HEK293 (cell line): ENCODE measurements around the gene APOB.

ENCODE experiments used
- BCL11A ChIP-seq: fragments of 450-650 bp; formaldehyde crosslinking; IDR thresholded peaks from 2 replicates; pipeline ENCODE4 v1.5.1; 2016; ENCODE audit warnings: low read depth, missing biosample characterization, missing genetic modification characterization
- HOXA7 ChIP-seq: sonication (generic); formaldehyde crosslinking; IDR thresholded peaks from 2 replicates; pipeline ENCODE4 v1.8.1; 2022; ENCODE audit warnings: missing genetic modification reagents, borderline replicate concordance
- TCF7L2 ChIP-seq: IDR thresholded peaks from 2 replicates; pipeline ENCODE4 v1.6.1; 2011; ENCODE audit warnings: low read depth, mild to moderate bottlenecking, inconsistent platforms, low read length, moderate library complexity, borderline replicate concordance
- ZNF350 ChIP-seq: fragments of 450-650 bp; formaldehyde crosslinking; IDR thresholded peaks from 2 replicates; pipeline ENCODE4 v1.5.0; 2017; ENCODE audit warnings: missing biosample characterization, mild to moderate bottlenecking, missing genetic modification characterization
- ZNF529 ChIP-seq: fragments of 450-650 bp; formaldehyde crosslinking; IDR thresholded peaks from 2 replicates; pipeline ENCODE4 v1.5.1; 2017; ENCODE audit warnings: missing genetic modification characterization, missing biosample characterization; ENCODE audit not compliant: insufficient replicate concordance
- ZNF777 ChIP-seq: fragments of 450-650 bp; formaldehyde crosslinking; IDR thresholded peaks from 2 replicates; pipeline ENCODE4 v1.5.1; 2017; ENCODE audit warnings: missing biosample characterization, missing genetic modification characterization, borderline replicate concordance
- ZSCAN23 ChIP-seq: fragments of 450-650 bp; formaldehyde crosslinking; IDR thresholded peaks from 2 replicates; pipeline ENCODE4 v1.5.1; 2016; ENCODE audit warnings: missing biosample characterization, missing genetic modification characterization
- TF ChIP-seq, protein P1 (sequence below): fragments of 450-650 bp; IDR thresholded peaks from 2 replicates; pipeline ENCODE4 v1.5.1; 2018; ENCODE audit warnings: missing biosample characterization, mild to moderate bottlenecking, missing genetic modification characterization
- TF ChIP-seq, protein P2 (sequence below): fragments of 450-650 bp; formaldehyde crosslinking; IDR thresholded peaks from 2 replicates; pipeline ENCODE4 v1.5.1; 2016; ENCODE audit warnings: missing biosample characterization, missing genetic modification characterization
- TF ChIP-seq, protein P3 (sequence below): sonication (generic); formaldehyde crosslinking; IDR thresholded peaks from 2 replicates; pipeline ENCODE4 v1.8.1; 2022; ENCODE audit warnings: mild to moderate bottlenecking, moderate library complexity, missing genetic modification reagents

DNA sequence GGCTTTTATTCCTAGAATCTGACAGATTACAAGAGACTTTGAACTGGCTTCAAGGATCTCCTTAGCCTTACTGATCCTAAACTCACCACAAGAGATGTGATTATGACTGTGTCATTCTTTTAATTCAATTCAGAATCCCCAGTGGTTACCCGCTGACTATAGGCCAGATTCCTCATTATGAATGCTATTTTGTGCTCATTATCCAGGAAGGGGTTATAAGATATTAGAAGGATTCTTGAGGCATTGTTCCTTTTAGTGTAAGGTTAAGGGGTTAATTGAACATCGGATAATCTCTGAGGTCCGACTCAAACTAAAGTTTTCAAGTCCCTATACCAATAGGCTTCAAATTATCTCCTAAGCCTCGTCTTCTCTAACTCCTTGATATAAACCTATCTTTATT, 40.5 kb upstream of the APOB start:
- TF ChIP-seq TCF7L2, result no peak
- no peak for TF ChIP-seq BCL11A (tag by site-specific recombination)
- TF ChIP-seq, protein P1, sequence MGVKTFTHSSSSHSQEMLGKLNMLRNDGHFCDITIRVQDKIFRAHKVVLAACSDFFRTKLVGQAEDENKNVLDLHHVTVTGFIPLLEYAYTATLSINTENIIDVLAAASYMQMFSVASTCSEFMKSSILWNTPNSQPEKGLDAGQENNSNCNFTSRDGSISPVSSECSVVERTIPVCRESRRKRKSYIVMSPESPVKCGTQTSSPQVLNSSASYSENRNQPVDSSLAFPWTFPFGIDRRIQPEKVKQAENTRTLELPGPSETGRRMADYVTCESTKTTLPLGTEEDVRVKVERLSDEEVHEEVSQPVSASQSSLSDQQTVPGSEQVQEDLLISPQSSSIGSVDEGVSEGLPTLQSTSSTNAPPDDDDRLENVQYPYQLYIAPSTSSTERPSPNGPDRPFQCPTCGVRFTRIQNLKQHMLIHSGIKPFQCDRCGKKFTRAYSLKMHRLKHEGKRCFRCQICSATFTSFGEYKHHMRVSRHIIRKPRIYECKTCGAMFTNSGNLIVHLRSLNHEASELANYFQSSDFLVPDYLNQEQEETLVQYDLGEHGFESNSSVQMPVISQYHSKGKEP (tag by site-specific recombination), result no peak
- TF ChIP-seq, protein P2, sequence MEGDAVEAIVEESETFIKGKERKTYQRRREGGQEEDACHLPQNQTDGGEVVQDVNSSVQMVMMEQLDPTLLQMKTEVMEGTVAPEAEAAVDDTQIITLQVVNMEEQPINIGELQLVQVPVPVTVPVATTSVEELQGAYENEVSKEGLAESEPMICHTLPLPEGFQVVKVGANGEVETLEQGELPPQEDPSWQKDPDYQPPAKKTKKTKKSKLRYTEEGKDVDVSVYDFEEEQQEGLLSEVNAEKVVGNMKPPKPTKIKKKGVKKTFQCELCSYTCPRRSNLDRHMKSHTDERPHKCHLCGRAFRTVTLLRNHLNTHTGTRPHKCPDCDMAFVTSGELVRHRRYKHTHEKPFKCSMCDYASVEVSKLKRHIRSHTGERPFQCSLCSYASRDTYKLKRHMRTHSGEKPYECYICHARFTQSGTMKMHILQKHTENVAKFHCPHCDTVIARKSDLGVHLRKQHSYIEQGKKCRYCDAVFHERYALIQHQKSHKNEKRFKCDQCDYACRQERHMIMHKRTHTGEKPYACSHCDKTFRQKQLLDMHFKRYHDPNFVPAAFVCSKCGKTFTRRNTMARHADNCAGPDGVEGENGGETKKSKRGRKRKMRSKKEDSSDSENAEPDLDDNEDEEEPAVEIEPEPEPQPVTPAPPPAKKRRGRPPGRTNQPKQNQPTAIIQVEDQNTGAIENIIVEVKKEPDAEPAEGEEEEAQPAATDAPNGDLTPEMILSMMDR (tag by site-specific recombination), result no peak
- TF ChIP-seq, protein P3, sequence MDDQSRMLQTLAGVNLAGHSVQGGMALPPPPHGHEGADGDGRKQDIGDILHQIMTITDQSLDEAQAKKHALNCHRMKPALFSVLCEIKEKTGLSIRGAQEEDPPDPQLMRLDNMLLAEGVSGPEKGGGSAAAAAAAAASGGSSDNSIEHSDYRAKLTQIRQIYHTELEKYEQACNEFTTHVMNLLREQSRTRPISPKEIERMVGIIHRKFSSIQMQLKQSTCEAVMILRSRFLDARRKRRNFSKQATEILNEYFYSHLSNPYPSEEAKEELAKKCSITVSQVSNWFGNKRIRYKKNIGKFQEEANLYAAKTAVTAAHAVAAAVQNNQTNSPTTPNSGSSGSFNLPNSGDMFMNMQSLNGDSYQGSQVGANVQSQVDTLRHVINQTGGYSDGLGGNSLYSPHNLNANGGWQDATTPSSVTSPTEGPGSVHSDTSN (CRISPR knock-in tag), result no peak
- TF ChIP-seq ZSCAN23 (tag by site-specific recombination), result no peak
- no peak for TF ChIP-seq ZNF777 (tag by site-specific recombination)
- TF ChIP-seq ZNF350 (tag by site-specific recombination), result no peak
- no peak for TF ChIP-seq HOXA7 (CRISPR knock-in tag)
- TF ChIP-seq ZNF529 (tag by site-specific recombination), result no peak
